Medulla oblongata (tissue), 1 donor: ENCODE results near the gene TFCP2L1.

ENCODE experiments used
- DNase-seq: peaks from one replicate; pipeline ENCODE4 v3.0.0-alpha.2; 2015; ENCODE audit errors: extremely low spot score

TFCP2L1 gene

GRCh38 chr2:121219866-121220265, 65.1 kb downstream of the TFCP2L1 start:
- no peak for DNase-seq

GRCh38 chr2:121218386-121218938, 66.5 kb downstream of the TFCP2L1 start:
- no peak for DNase-seq

- no peak for DNase-seq
These were observed 67.4 kb downstream of the TFCP2L1 start for GRCh38 chr2:121217627-121218026.

GRCh38 chr2:121214296-121214695, 70.7 kb downstream of the TFCP2L1 start:
- no peak for DNase-seq

GRCh38 chr2:121213386-121213785, 71.6 kb downstream of the TFCP2L1 start:
- DNase-seq: no peak

GRCh38 chr2:121212661-121213325, 72.2 kb downstream of the TFCP2L1 start:
- DNase-seq: no peak

GRCh38 chr2:121211689-121212151, 73.3 kb downstream of the TFCP2L1 start:
- no peak for DNase-seq

GRCh38 chr2:121211251-121211650, 73.8 kb downstream of the TFCP2L1 start:
- no peak for DNase-seq

- DNase-seq: no peak
These were observed 74.3 kb downstream of the TFCP2L1 start for GRCh38 chr2:121210691-121211090.

- DNase-seq: no peak
These were observed 75.9 kb downstream of the TFCP2L1 start for GRCh38 chr2:121209014-121209610.

- DNase-seq: no peak
These were observed 77.5 kb downstream of the TFCP2L1 start for GRCh38 chr2:121207494-121207893.

- peak; percentile 35 for DNase-seq
These were observed 79.6 kb downstream of the TFCP2L1 start for GRCh38 chr2:121205321-121205942.

GRCh38 chr2:121203591-121204249, 81.3 kb downstream of the TFCP2L1 start:
- DNase-seq: no peak

- DNase-seq: no peak
These were observed 82.3 kb downstream of the TFCP2L1 start for GRCh38 chr2:121202541-121203310.

GRCh38 chr2:121201796-121202195, 83.2 kb downstream of the TFCP2L1 start:
- no peak for DNase-seq

- no peak for DNase-seq
These were observed 84.3 kb downstream of the TFCP2L1 start for GRCh38 chr2:121200419-121201315.

GRCh38 chr2:121200011-121200347, 85.0 kb downstream of the TFCP2L1 start:
- no peak for DNase-seq

GRCh38 chr2:121199281-121200010, 85.6 kb downstream of the TFCP2L1 start:
- DNase-seq: no peak

GRCh38 chr2:121197369-121198091, 87.5 kb downstream of the TFCP2L1 start:
- DNase-seq: peak; percentile 82
